Measurements from ENCODE around the gene RTN4. TPM values are rescaled to one million over a fixed set of nuclear protein-coding genes. Genes with fewer than 3 reads are reported as not detected.

The RTN4 gene
- total RNA-seq, 1 donor from 2014 or later = 275 TPM

GRCh38 chr2:54942373-54942772, 107.9 kb downstream of the RTN4 start:
- H3K27ac ChIP-seq = no peak overlapping the region
- no peaks in the 10 kb centered on the region for H3K27me3 ChIP-seq
- no peak overlapping the region for H3K4me3 ChIP-seq
- ATAC-seq (peak; percentile 23), DNase-seq (no peak)
- no peaks in the 10 kb centered on the region for H3K36me3 ChIP-seq
- no peaks in the 10 kb centered on the region for H3K9me3 ChIP-seq
- intact Hi-C loops (cut with DNase I) = no loop called here
- H3K4me1 ChIP-seq = no peaks in the 10 kb centered on the region
- TF ChIP-seq CTCF (IDR thresholded peaks at IDR 0.05) = no peak

- ATAC-seq = no peak
- intact Hi-C loops (cut with DNase I) = no loop called here
- H3K4me1 ChIP-seq = no peaks in the 10 kb centered on the region
- no peak overlapping the region for H3K4me3 ChIP-seq
- no peak for TF ChIP-seq CTCF (IDR thresholded peaks at IDR 0.05)
- no peaks in the 10 kb centered on the region for H3K27me3 ChIP-seq
- H3K36me3 ChIP-seq = no peaks in the 10 kb centered on the region
- no peaks in the 10 kb centered on the region for H3K9me3 ChIP-seq
- H3K27ac ChIP-seq = no peak overlapping the region
- DNase-seq = no peak
These were observed 108.8 kb downstream of the RTN4 start for GRCh38 chr2:54941248-54941984.

- Histone ChIP-seq H3K4me3 (no peak overlapping the region), H3K4me1 (no peaks in the 10 kb centered on the region), H3K9me3 (no peaks in the 10 kb centered on the region), H3K36me3 (no peaks in the 10 kb centered on the region), H3K27ac (no peak overlapping the region), H3K27me3 (no peaks in the 10 kb centered on the region)
- no peak for TF ChIP-seq CTCF (IDR thresholded peaks at IDR 0.05)
- intact Hi-C loops (cut with DNase I) = no loop called here
- ATAC-seq (no peak), DNase-seq (no peak)
These were observed 109.5 kb downstream of the RTN4 start for GRCh38 chr2:54940723-54941122.

DNA sequence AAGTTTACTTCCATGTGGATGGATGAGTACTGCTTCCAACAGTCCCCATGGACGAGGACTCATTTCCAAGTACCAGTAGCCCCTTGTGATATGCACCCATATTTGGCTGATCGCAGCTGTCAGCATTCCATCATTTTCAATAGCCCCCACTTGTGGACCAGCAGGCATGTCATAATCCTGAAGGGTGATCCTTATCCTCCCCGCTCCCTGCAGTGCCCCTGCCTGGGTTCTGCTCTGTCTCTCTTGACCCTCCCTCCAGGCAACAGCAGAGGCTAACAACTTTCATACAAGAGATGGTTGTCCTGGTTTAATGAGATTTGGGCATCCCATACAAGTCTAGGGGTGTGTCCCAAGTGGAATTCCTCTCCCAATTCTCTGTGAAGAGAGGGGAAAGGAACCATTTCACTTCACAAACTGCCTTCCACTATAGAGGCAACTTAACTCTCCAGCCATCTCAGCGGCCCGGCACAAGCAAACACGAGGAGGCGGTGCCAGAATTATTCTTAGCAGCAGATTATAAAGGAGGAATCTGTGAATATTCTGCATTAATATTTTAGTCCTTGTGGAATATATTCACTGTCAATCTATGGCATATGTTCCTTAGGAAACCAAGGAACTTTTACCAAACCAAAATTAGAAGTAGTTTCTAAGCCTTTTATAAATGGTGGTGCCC, 110.7 kb downstream of the RTN4 start:
- intact Hi-C loops (cut with DNase I) = no loop called here
- Histone ChIP-seq H3K9me3 (no peaks in the 10 kb centered on the region), H3K36me3 (no peaks in the 10 kb centered on the region), H3K4me3 (no peak overlapping the region), H3K27ac (no peak overlapping the region), H3K4me1 (no peaks in the 10 kb centered on the region), H3K27me3 (no peaks in the 10 kb centered on the region)
- TF ChIP-seq CTCF (IDR thresholded peaks at IDR 0.05) = no peak
- DNase-seq (no peak), ATAC-seq (no peak)

GRCh38 chr2:54936766-54937165, 113.5 kb downstream of the RTN4 start:
- no peak for TF ChIP-seq CTCF (IDR thresholded peaks at IDR 0.05)
- H3K4me1 ChIP-seq = no peaks in the 10 kb centered on the region

More at GRCh38 chr2:54936766-54937165, 113.5 kb downstream of the RTN4 start:
- intact Hi-C loops (cut with DNase I) = no loop called here
- DNase-seq (no peak), ATAC-seq (no peak)
- H3K9me3 ChIP-seq = no peaks in the 10 kb centered on the region
- no peak overlapping the region for H3K4me3 ChIP-seq
- no peaks in the 10 kb centered on the region for H3K36me3 ChIP-seq
- H3K27ac ChIP-seq = no peak overlapping the region
- no peaks in the 10 kb centered on the region for H3K27me3 ChIP-seq
